ACHN (cell line): ENCODE data around the gene BCL2.

Source experiments
- DNase-seq: peaks from one replicate; pipeline ENCODE4 v3.0.0-alpha.2; 2015
- in situ Hi-C: cut with HindIII; loops from 2 replicates; pipeline ENCODE4 v1.10.0; 2017; ENCODE audit warnings: low sequenced_read_pairs, low pct_ligation_motif_present, low pct_unique_long_range_greater_than_20kb

BCL2 gene

DNA sequence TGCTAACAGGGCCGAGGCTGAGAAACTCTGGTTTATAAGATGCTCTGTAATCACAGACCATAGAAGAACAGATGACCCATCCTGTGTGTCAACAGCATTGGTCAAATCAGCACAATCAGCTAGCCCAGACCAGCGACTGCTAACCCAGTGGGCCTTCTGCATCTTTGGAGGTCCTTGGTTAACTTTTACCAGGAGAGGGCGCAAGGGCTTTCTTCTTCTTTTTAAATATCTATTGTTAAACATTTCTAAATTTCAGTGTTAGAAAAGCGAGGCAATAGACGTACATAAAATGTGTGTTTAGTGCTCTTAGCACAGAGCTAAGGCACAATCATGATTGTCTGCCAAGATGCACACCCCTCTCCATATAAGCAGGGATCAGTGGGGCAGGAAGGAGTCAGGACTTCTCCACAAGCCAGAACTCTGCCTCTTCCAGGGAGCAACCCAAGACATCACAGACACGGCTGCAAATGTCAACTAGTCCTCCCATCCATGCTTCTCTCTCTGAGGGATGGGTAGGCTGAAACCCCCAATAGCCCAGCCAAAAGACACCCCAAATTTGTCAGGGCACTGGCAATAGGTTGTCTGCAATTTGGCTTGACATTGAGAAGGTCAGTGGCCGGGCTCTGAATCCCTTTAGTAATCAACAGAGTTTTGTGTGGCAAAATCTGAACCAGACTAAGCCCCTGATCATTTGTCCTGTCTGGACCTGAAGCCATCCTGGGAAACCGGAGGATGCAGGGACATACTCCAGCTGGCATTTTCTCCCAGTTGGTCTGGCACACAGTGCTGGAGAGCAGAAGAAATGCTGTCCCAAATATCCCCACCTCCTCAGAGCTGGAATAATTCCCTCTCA is 188.2 kb downstream of the BCL2 start:
- DNase-seq, result peak; percentile 54
- in situ Hi-C loops, result loop anchor here (25.0 kb wide), 1 partner anchor 181 kb away; the partner anchor contains the start of gene BCL2

GRCh38 chr18:63130176-63130575 is 189.4 kb downstream of the BCL2 start:
- in situ Hi-C loops, result loop anchor here (25.0 kb wide), 1 partner anchor 182 kb away; the partner anchor contains the start of gene BCL2

DNA sequence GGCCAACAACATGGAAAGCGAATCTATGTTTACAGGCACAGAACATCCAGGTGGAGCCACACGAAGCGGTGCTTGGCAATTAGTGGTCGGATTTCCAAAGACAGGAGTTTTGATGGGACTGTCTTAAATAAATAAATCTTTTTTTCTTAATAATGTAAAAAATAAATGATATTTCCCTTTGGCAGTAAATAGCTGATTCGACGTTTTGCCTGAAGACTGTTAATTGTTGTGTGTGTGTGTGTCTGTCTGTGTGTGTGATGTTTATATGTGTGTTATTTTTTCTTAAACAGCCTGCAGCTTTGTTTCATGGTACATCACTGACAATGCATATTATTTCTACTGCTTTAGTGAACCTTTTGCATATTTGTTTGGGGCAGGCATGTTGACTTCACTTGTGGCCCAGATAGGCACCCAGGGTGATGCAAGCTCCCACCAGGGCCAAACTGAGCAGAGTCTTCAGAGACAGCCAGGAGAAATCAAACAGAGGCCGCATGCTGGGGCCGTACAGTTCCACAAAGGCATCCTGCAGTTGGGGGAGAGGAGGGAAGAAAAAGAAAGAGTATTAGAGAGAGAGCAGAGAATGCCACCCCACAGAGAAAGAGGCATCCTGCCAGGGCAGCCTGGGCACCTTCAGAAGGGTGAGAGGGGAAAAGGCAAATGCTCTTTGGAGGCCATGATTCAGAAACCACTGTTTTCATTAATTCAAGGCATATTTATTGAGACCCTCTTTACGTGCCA is 191.2 kb downstream of the BCL2 start:
- no peak for DNase-seq
- in situ Hi-C loops, result loop anchor here (25.0 kb wide), 1 partner anchor 184 kb away; the partner anchor contains the start of gene BCL2

More at GRCh38 chr18:63130176-63130575, 189.4 kb downstream of the BCL2 start:
- no peak for DNase-seq

DNA sequence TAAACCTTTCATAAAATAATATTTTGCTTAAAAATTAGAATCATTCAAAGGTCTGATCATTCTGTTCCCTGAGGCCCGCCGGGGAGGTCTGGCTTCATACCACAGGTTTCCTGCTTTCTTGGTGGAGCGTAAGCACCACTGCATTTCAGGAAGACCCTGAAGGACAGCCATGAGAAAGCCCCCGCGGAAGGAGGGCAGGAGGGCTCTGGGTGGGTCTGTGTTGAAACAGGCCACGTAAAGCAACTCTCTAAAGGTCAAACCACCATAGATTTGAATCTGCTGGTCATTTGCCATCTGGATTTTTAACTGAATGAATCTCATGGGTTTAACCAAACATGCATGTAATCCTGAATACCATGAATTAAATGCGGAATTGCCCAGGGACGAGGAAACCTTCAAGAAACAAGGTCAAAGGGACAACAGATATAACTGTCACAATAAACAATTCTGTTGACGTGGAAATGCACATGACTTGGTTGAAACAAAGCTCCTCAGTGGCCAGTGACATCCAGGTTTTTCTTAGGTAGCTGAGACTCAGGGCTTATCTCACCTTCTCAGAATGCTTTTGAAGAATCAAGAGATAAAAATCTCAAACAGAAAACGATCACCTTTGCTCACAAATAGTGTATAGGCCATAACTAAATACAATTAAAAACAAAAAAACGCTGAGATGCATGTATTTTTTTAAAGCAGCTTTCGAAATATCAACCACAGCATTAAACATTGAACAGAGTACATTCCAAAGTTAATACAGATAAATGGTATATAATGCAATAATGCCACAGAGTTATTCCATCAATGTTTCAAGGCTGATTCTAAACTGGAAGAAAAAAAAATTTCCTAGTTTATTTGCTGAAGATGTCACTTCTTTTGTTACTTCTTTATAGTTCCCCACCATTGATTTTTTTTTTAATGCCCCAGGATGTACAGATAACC is 193.2 kb downstream of the BCL2 start:
- no peak for DNase-seq
- in situ Hi-C loops, result loop anchor here (25.0 kb wide), 1 partner anchor 186 kb away; the partner anchor contains the start of gene BCL2

DNA sequence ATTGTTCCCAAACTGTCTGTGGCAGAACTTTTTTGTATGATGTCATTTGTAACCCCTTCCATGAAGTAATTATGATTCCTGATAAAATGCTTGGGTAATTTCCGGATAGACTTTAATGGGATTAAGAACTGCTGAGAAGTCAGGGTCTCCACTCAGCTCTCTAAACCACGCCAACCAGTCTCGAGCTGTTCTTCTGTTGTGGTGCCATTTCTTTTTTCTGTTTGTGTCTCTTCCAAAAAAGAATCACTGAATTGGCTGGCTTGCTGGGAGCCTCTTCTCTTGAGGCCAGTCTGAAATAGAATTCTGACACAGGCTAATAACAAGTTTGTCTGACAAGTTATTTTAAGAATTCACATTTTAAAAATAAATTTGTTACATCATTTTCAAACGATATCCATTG is 198.9 kb downstream of the BCL2 start:
- no peak for DNase-seq
- in situ Hi-C loops, result no loop called here

GRCh38 chr18:63119647-63120046 is 199.9 kb downstream of the BCL2 start:
- DNase-seq, result peak; percentile 46
- in situ Hi-C loops, result no loop called here

GRCh38 chr18:63113899-63114565 is 205.5 kb downstream of the BCL2 start:
- in situ Hi-C loops, result no loop called here
- DNase-seq, result no peak

DNA sequence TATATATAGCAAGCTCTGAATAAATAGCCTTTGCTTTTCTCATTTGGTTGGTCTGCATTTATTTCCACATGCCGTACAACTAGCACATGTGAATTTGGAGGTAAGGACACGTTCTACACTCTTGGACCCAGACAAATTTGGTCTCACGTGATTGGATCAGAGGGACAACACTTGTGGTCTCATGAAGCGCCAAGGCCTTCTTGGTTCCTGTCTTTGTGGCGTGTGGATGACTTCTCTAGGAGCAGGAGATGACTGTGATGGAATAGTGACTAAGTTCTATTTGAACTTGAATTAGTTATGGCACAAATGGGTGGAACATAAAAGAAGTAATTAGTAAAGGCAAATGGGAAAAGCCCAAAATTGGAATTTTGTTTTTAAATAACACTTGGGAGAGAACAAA is 206.9 kb downstream of the BCL2 start:
- in situ Hi-C loops, result no loop called here
- DNase-seq, result no peak

DNA sequence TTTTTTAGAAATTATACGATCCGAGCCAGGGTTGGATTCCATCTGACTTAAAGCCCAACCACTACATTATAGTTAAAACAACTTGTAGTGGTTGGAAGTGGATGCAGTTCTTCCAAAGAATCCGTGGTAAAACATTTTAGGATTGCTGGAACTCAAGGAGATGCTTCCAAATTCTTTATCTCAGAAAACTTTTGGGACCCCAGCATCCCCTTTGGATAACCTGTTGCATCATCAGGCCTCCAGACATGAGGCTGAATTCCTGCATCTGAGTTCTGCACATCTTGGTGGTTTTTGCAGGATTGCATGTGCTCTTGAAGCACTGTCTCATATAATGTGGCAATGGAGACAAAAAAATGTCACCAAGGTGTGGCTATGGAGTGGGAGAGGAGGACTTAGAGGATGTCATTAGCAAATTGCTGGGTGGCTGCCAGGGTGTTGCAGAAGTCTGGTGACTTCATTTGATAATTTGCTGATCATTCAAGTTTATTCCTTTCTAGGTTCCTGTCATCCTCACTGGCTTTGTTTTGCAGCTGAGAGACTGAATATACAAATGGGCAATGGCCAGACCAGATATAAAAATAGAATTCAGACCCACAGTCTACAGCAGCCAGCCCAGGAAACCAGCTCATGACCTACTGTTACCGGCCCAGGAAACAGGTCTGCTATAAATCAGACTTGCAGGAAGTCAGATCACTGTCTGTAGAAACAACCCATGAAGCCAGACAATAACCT is 207.7 kb downstream of the BCL2 start:
- in situ Hi-C loops, result no loop called here
- DNase-seq, result no peak

- DNase-seq, result no peak
- in situ Hi-C loops, result no loop called here
These were observed 209.8 kb downstream of the BCL2 start for GRCh38 chr18:63109802-63110201.

- in situ Hi-C loops, result no loop called here
- DNase-seq, result no peak
These were observed 210.5 kb downstream of the BCL2 start for GRCh38 chr18:63109022-63109421.

- no peak for DNase-seq
- in situ Hi-C loops, result no loop called here
These were observed 211.6 kb downstream of the BCL2 start for GRCh38 chr18:63107931-63108330.

- in situ Hi-C loops, result no loop called here
- no peak for DNase-seq
These were observed 212.3 kb downstream of the BCL2 start for GRCh38 chr18:63107171-63107845.

DNA sequence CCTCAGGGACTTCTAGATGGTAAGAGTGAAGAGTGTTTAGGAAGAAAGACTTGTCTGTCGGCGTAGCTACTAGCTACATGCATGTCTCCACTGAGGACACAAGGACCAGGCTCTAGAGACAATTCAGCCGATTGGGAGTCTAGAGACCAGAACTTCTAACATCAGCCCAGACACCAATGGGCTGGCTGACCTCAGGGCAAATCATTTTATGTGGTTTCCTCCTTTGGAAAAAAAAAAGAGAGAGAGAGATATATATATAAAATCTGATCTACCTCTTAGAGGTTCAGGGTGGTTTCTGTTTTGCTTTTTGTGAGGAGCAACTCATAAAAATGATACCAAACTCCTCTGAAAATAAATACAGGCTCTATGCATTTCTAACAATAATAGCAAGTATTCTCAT is 212.8 kb downstream of the BCL2 start:
- no peak for DNase-seq
- in situ Hi-C loops, result no loop called here

GRCh38 chr18:63105636-63106316 is 213.8 kb downstream of the BCL2 start:
- in situ Hi-C loops, result no loop called here
- DNase-seq, result no peak

DNA sequence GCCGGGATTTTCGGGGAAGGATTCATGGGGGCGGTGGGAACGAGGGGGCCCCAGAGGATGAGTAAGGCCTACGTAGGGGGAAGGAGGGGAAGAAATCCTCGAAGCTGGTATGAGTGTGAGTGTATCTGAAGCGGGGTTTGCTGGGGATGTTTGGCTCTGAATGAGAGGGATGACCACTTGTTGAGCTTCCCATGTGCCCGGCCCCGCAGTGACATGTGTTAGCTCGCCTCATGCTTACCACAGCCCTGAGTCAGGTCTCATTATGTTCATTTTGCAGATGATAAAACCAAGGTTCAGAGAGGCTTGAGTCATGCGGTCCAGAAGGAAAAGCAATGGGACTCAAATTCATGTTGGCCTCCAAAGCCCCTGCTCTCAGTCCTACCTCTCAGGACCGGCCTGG is 214.7 kb downstream of the BCL2 start:
- DNase-seq, result no peak
- in situ Hi-C loops, result no loop called here
